HepG2 (cell line): ENCODE results near the gene LIPC. TPM values are rescaled to one million over a fixed set of nuclear protein-coding genes. Genes with fewer than 3 reads are reported as not detected.

Experiments used
- ARID3A ChIP-seq: IDR thresholded peaks from 2 replicates; pipeline ENCODE4 v1.6.1; 2012; ENCODE audit warnings: low read depth, low read length, improper control_type of control experiment
- ELK4 ChIP-seq: sonication (generic); formaldehyde crosslinking; IDR thresholded peaks from 2 replicates; pipeline ENCODE4 v1.9.0; 2021; ENCODE audit warnings: missing genetic modification reagents, borderline replicate concordance
- EZH2 ChIP-seq: conservative IDR thresholded peaks from 2 replicates; pipeline ENCODE4 v1.6.1; 2012; ENCODE audit warnings: mild to moderate bottlenecking, low read depth, low read length, moderate library complexity
- FOXP1 ChIP-seq, 2 experiments: fragments of 450-650 bp in 1 of 2; IDR thresholded peaks; 2 replicates each; pipeline ENCODE4 v1.6.1; 2017 to 2018; ENCODE audit warnings: antibody characterized with exemption in 1 of 2
- GATAD2A ChIP-seq: IDR thresholded peaks from 2 replicates; pipeline ENCODE4 v1.6.1; 2016
- HIVEP1 ChIP-seq: sonication (generic); formaldehyde crosslinking; IDR thresholded peaks from 2 replicates; pipeline ENCODE4 v1.4.0; 2020; ENCODE audit warnings: mild to moderate bottlenecking, missing genetic modification reagents
- KMT2A ChIP-seq: sonication (generic); formaldehyde crosslinking; IDR thresholded peaks from 2 replicates; pipeline ENCODE4 v1.4.0; 2020; ENCODE audit warnings: missing genetic modification reagents
- NCOA1 ChIP-seq: sonication (generic); formaldehyde crosslinking; IDR thresholded peaks from 2 replicates; pipeline ENCODE4 v1.9.0; 2021; ENCODE audit warnings: missing genetic modification reagents
- NFYB ChIP-seq: sonication (generic); formaldehyde crosslinking; IDR thresholded peaks from 2 replicates; pipeline ENCODE4 v1.4.0; 2020; ENCODE audit warnings: missing genetic modification reagents
- NR2C2 ChIP-seq: sonication (generic); formaldehyde crosslinking; IDR thresholded peaks from 2 replicates; pipeline ENCODE4 v1.4.0; 2020; ENCODE audit warnings: missing genetic modification reagents, mild to moderate bottlenecking, moderate library complexity, borderline replicate concordance
- NR2F2 ChIP-seq: IDR thresholded peaks from 2 replicates; pipeline ENCODE4 v1.6.1; 2012; ENCODE audit warnings: low read depth, inconsistent platforms, borderline replicate concordance
- POLR2A ChIP-seq, 2 experiments: IDR thresholded peaks; 2 replicates each; pipeline ENCODE4 v1.6.1; 2011; ENCODE audit warnings: low read depth in 2 of 2, low read length in 2 of 2, mild to moderate bottlenecking in 1 of 2, moderate library complexity in 1 of 2; ENCODE audit not compliant: insufficient read depth in 1 of 2
- PRDM15 ChIP-seq: sonication (generic); formaldehyde crosslinking; IDR thresholded peaks from 2 replicates; pipeline ENCODE4 v1.4.0; 2020; ENCODE audit warnings: missing genetic modification reagents
- RAD51 ChIP-seq: fragments of 450-650 bp; IDR thresholded peaks from 2 replicates; pipeline ENCODE4 v1.6.1; 2016; ENCODE audit warnings: borderline replicate concordance
- SMYD3 ChIP-seq: sonication (generic); formaldehyde crosslinking; IDR thresholded peaks from 2 replicates; pipeline ENCODE4 v1.8.1; 2023; ENCODE audit warnings: mild to moderate bottlenecking, missing genetic modification reagents
- STAG1 ChIP-seq: sonication (generic); formaldehyde crosslinking; IDR thresholded peaks from 2 replicates; pipeline ENCODE4 v1.4.0; 2020; ENCODE audit warnings: missing genetic modification reagents
- TFAP4 ChIP-seq: sonication (generic); IDR thresholded peaks from 2 replicates; pipeline ENCODE4 v1.6.1; 2016; ENCODE audit warnings: low read depth, borderline replicate concordance
- THYN1 ChIP-seq: sonication (generic); formaldehyde crosslinking; IDR thresholded peaks from 2 replicates; pipeline ENCODE4 v1.8.1; 2023; ENCODE audit warnings: low read depth, mild to moderate bottlenecking, moderate library complexity, missing genetic modification reagents, borderline replicate concordance
- TRIM24 ChIP-seq: sonication (generic); formaldehyde crosslinking; IDR thresholded peaks from 2 replicates; pipeline ENCODE4 v1.8.0; 2022; ENCODE audit warnings: mild to moderate bottlenecking, missing genetic modification reagents
- XRCC5 ChIP-seq: fragments of 200-400 bp; formaldehyde crosslinking; optimal IDR thresholded peaks from 2 replicates; pipeline ENCODE3; 2017; ENCODE audit warnings: mild to moderate bottlenecking, low read length
- ZBTB7B ChIP-seq: sonication (generic); formaldehyde crosslinking; IDR thresholded peaks from 2 replicates; pipeline ENCODE4 v1.4.0; 2020; ENCODE audit warnings: missing genetic modification reagents
- ZFP36L1 ChIP-seq: sonication (generic); formaldehyde crosslinking; IDR thresholded peaks from 2 replicates; pipeline ENCODE4 v1.8.0; 2022; ENCODE audit warnings: mild to moderate bottlenecking, missing genetic modification reagents, moderate library complexity
- ZNF432 ChIP-seq: sonication (generic); formaldehyde crosslinking; IDR thresholded peaks from 2 replicates; pipeline ENCODE4 v1.5.0; 2020; ENCODE audit warnings: missing genetic modification reagents, mild to moderate bottlenecking, borderline replicate concordance
- ZNF709 ChIP-seq: sonication (generic); formaldehyde crosslinking; IDR thresholded peaks from 2 replicates; pipeline ENCODE4 v1.5.0; 2020; ENCODE audit warnings: mild to moderate bottlenecking, missing genetic modification reagents
- ZNF768 ChIP-seq: sonication (generic); formaldehyde crosslinking; IDR thresholded peaks from 2 replicates; pipeline ENCODE4 v1.4.0; 2020; ENCODE audit warnings: missing genetic modification reagents
- polyA plus RNA-seq, 8 experiments: library from polyadenylated mRNA; depleted of rRNA in 3 of 8; stranded (reverse) in 7 of 8; unstranded in 1 of 8; fragments of >200 nt; fragmentation: Illumina TruSeq in 4 of 8; extraction: Trizol in 4 of 8; gene quantifications; 2 replicates each; pipeline versions ENCODE4 v1.2.1 to v1.2.3, GENCODE V29; 2011 to 2016; ENCODE audit warnings: low read depth in 4 of 8, missing spikeins in 1 of 8, mixed read lengths in 1 of 8; ENCODE audit not compliant: insufficient read depth in 1 of 8
- total RNA-seq, 5 experiments: library from RNA; depleted of rRNA; stranded (reverse); fragments of >200 nt; fragmentation: Illumina TruSeq; extraction: Trizol; gene quantifications; 2 replicates each; pipeline ENCODE4 v1.2.3, GENCODE V29; 2016; ENCODE audit warnings: low read depth in 1 of 5

Gene LIPC
- total and polyA plus RNA-seq, 2 of the 13 experiments (the other 11 are each of a cell fraction or from before 2014, with no cell fraction given): 26.0 to 38.0 TPM

- TF ChIP-seq TFAP4 (peak; percentile 47; the same call in 1 of the 2 replicates), THYN1 (CRISPR knock-in tag) (no peak), FOXP1 (IDR thresholded peaks at IDR 0.05) (no peak), FOXP1 (CRISPR knock-in tag; IDR thresholded peaks at IDR 0.05) (peak; percentile 62; the same call in 1 of the 2 replicates), POLR2A (IDR thresholded peaks at IDR 0.05; ENCODE audit: insufficient read depth in 1 of 2, low read depth in 2 of 2, low read length in 2 of 2) (peak; percentile 23 to 36; a peak in 1 of 4 replicates), SMYD3 (CRISPR knock-in tag) (no peak), ZNF432 (CRISPR knock-in tag) (no peak), RAD51 (no peak), ZNF768 (CRISPR knock-in tag) (no peak), ZNF709 (CRISPR knock-in tag) (no peak), NR2C2 (CRISPR knock-in tag) (peak; percentile 68), KMT2A (CRISPR knock-in tag) (0 out of 2 replicates have a peak, but pooled peaks have one; percentile 24), NFYB (CRISPR knock-in tag) (0 out of 2 replicates have a peak, but pooled peaks have one; percentile 17), ELK4 (no peak), EZH2 (no peak), TRIM24 (CRISPR knock-in tag) (no peak), PRDM15 (CRISPR knock-in tag) (peak; percentile 92), NCOA1 (CRISPR knock-in tag) (0 out of 2 replicates have a peak, but pooled peaks have one; percentile 15), STAG1 (CRISPR knock-in tag) (no peak), GATAD2A (CRISPR knock-in tag) (peak; percentile 75), XRCC5 (no peak), HIVEP1 (CRISPR knock-in tag) (no peak), ZFP36L1 (CRISPR knock-in tag) (no peak; the same call in 1 of the 2 replicates), ZBTB7B (peak; percentile 45; the same call in 1 of the 2 replicates), ARID3A (peak; percentile 74), NR2F2 (0 out of 2 replicates have a peak, but pooled peaks have one; percentile 13)
Observed at GRCh38 chr15:58467722-58468423, 36.1 kb downstream of the LIPC start (continued).
